22Rv1 (cell line): Measurements from ENCODE around the gene ABCC5.

Experiments
- H3K27ac ChIP-seq: fragments of 450-650 bp; 2 replicates; pipeline ENCODE4 v1.5.1; 2017
- CTCF ChIP-seq: fragments of 450-650 bp; IDR thresholded peaks from 2 replicates; pipeline ENCODE4 v1.5.1; 2017; ENCODE audit warnings: mild to moderate bottlenecking
- ZFX ChIP-seq: fragments of 450-650 bp; IDR thresholded peaks from 2 replicates; pipeline ENCODE4 v1.6.1; 2017; ENCODE audit warnings: antibody characterized with exemption, borderline replicate concordance

The ABCC5 gene

GRCh38 chr3:183951459-183951858 lies 66.2 kb downstream of the ABCC5 start:
- TF ChIP-seq CTCF (no peak), ZFX (no peak)
- H3K27ac ChIP-seq, result no peak overlapping the region

GRCh38 chr3:183949690-183950089 lies 68.0 kb downstream of the ABCC5 start:
- no peak overlapping the region for H3K27ac ChIP-seq
- TF ChIP-seq ZFX (no peak), CTCF (no peak)

GRCh38 chr3:183946037-183946436 lies 71.6 kb downstream of the ABCC5 start:
- no peak overlapping the region for H3K27ac ChIP-seq
- no peak for TF ChIP-seq CTCF
- TF ChIP-seq ZFX, result no peak

GRCh38 chr3:183944775-183945174 lies 72.9 kb downstream of the ABCC5 start:
- no peak for TF ChIP-seq CTCF
- no peak for TF ChIP-seq ZFX
- H3K27ac ChIP-seq, result no peak overlapping the region

- no peak for TF ChIP-seq ZFX
- TF ChIP-seq CTCF, result no peak
These were observed 73.9 kb downstream of the ABCC5 start for GRCh38 chr3:183943739-183944138.

GRCh38 chr3:183941216-183941615 lies 76.5 kb downstream of the ABCC5 start:
- H3K27ac ChIP-seq, result no peak overlapping the region
- TF ChIP-seq CTCF (no peak), ZFX (no peak)

More at GRCh38 chr3:183943739-183944138, 73.9 kb downstream of the ABCC5 start:
- no peak overlapping the region for H3K27ac ChIP-seq

- H3K27ac ChIP-seq, result no peak overlapping the region
- TF ChIP-seq ZFX (no peak), CTCF (no peak)
These were observed 79.9 kb downstream of the ABCC5 start for GRCh38 chr3:183937601-183938286.
